K562 (cell line): ENCODE results near the gene CUTA. TPM values are rescaled to one million over a fixed set of nuclear protein-coding genes. Genes with fewer than 3 reads are reported as not detected.

ENCODE experiments used
- ATAC-seq: fragments of 200-7000 bp; cut with Tn5 transposase; 3 replicates; pipeline ENCODE4 v1.9.1; 2020; ENCODE audit warnings: moderate library complexity
- BruUV-seq: library from RNA; stranded (reverse); fragments of 400-500 nt; replicated peaks from 2 replicates; lab custom pipeline; 2021; lab: Mats Ljungman, UMichigan
- CTCF ChIA-PET: fragments of 300-600 bp; formaldehyde crosslinking; extraction: SDS; loops from one replicate; lab custom pipeline; 2021; ENCODE audit warnings: low intra/inter-chr PET ratio; lab: Yijun Ruan, JAX
- POLR2A ChIA-PET: fragments of 300-600, 350-650 bp; sonication (Branson Sonifier 250); formaldehyde crosslinking; extraction: SDS; loops from one replicate; lab custom pipeline; 2021; ENCODE audit warnings: antibody characterized with exemption, inconsistent platforms; lab: Yijun Ruan, JAX
- DNase-seq, 4 experiments: peaks; one replicate each; pipeline versions ENCODE4 v3.0.0 to v3.0.0-alpha.2; 2011 to 2018; ENCODE audit warnings: low spot score in 3 of 4, mixed read lengths in 3 of 4; ENCODE audit errors: extremely low read depth in 1 of 4
- FAIRE-seq: peaks from 2 replicates; lab custom pipeline; 2011; peaks lifted over from hg19 to GRCh38; lab: Jason Lieb, UNC
- H2AFZ ChIP-seq: 2 replicates; pipeline ENCODE4 v1.6.0; 2011; ENCODE audit warnings: low read depth, low read length, control low read depth, inconsistent platforms
- H3K27ac ChIP-seq: fragments of 200-600 bp; 3 replicates; pipeline ENCODE4 v1.8.0; 2011; ENCODE audit warnings: low read depth, mild to moderate bottlenecking, control low read depth, inconsistent platforms, low read length, moderate library complexity, mixed read lengths; ENCODE audit errors: extremely low read depth
- H3K27me3 ChIP-seq, 2 experiments: fragments of 300-600 bp in 1 of 2; 2 replicates in 1 of 2; 3 replicates in 1 of 2; pipeline versions ENCODE4 v1.6.0 to v1.8.0; 2011; ENCODE audit warnings: inconsistent platforms in 2 of 2, low read length in 2 of 2, mild to moderate bottlenecking in 1 of 2, mixed read lengths in 1 of 2, moderate library complexity in 1 of 2; ENCODE audit not compliant: control insufficient read depth in 2 of 2, insufficient read depth in 2 of 2
- H3K36me3 ChIP-seq: fragments of 300-600 bp; 3 replicates; pipeline ENCODE4 v1.8.0; 2011; ENCODE audit warnings: mild to moderate bottlenecking, low read length, inconsistent platforms; ENCODE audit not compliant: control insufficient read depth, insufficient read depth
- H3K4me1 ChIP-seq, 2 experiments: fragments of 200-600 bp in 1 of 2; replicated peaks in 1 of 2; 2 replicates in 1 of 2; 3 replicates in 1 of 2; pipeline versions ENCODE4 v1.5.1 to v1.8.0; 2011; ENCODE audit warnings: inconsistent platforms in 2 of 2, low read length in 2 of 2, mild to moderate bottlenecking in 1 of 2, mixed read lengths in 1 of 2, moderate library complexity in 1 of 2; ENCODE audit not compliant: control insufficient read depth in 2 of 2, insufficient read depth in 2 of 2
- H3K4me2 ChIP-seq: 2 replicates; pipeline ENCODE4 v1.6.1; 2011; ENCODE audit warnings: low read length, control low read depth, inconsistent platforms, mixed read lengths; ENCODE audit not compliant: insufficient read depth
- H3K4me3 ChIP-seq: fragments of 200-600 bp; sonication (generic), shearing (Covaris generic); 2 replicates; pipeline ENCODE4 v1.5.1; 2016; ENCODE audit warnings: control low read depth, inconsistent platforms
- H3K79me2 ChIP-seq: fragments of 200-600 bp; 3 replicates; pipeline ENCODE4 v1.8.0; 2011; ENCODE audit warnings: low read length, inconsistent platforms; ENCODE audit not compliant: control insufficient read depth, insufficient read depth
- H3K9ac ChIP-seq, 2 experiments: 2 replicates each; pipeline versions ENCODE4 v1.6.0 to v1.6.1; 2011; ENCODE audit warnings: low read depth in 2 of 2, low read length in 2 of 2, control low read depth in 1 of 2, inconsistent platforms in 1 of 2, mild to moderate bottlenecking in 1 of 2, mixed read lengths in 1 of 2; ENCODE audit not compliant: insufficient read depth in 1 of 2
- H3K9me1 ChIP-seq: one replicate; pipeline ENCODE4 v1.6.0; 2011; ENCODE audit warnings: inconsistent platforms, mild to moderate bottlenecking, low read length, moderate library complexity; ENCODE audit not compliant: control insufficient read depth, insufficient read depth
- H3K9me3 ChIP-seq: replicated peaks from 2 replicates; pipeline ENCODE4 v1.5.1; 2011; ENCODE audit warnings: low read depth, low read length, inconsistent platforms; ENCODE audit not compliant: control insufficient read depth, insufficient read depth
- H4K20me1 ChIP-seq: replicated peaks from 2 replicates; pipeline ENCODE4 v1.6.1; 2011; ENCODE audit warnings: low read length, inconsistent platforms, mixed read lengths; ENCODE audit not compliant: control insufficient read depth, insufficient read depth
- CHD2 ChIP-seq: IDR thresholded peaks from 2 replicates; pipeline ENCODE4 v1.6.1; 2011; ENCODE audit warnings: low read depth, low read length
- GABPB1 ChIP-seq: sonication (generic); formaldehyde crosslinking; IDR thresholded peaks from 2 replicates; pipeline ENCODE4 v1.8.0; 2022; ENCODE audit warnings: mild to moderate bottlenecking, missing genetic modification reagents
- KDM5B ChIP-seq: fragments of 200-600 bp; sonication (generic); IDR thresholded peaks from 2 replicates; pipeline ENCODE4 v1.6.1; 2012; ENCODE audit warnings: low read depth, mild to moderate bottlenecking, moderate library complexity, low read length, control low read depth, inconsistent platforms; ENCODE audit not compliant: insufficient replicate concordance
- KLF1 ChIP-seq: fragments of 450-650 bp; IDR thresholded peaks from 2 replicates; pipeline ENCODE4 v1.6.1; 2016; ENCODE audit warnings: missing genetic modification characterization, missing compliant biosample characterization
- KLF10 ChIP-seq: fragments of 250-450 bp; sonication (Bioruptor Pico); IDR thresholded peaks from 2 replicates; pipeline ENCODE4 v1.6.1; 2021; ENCODE audit warnings: matching md5 sums
- MTA2 ChIP-seq: fragments of 450-650 bp; IDR thresholded peaks from 2 replicates; pipeline ENCODE4 v1.6.1; 2016; ENCODE audit warnings: low read depth
- PCBP1 ChIP-seq: fragments of 200-400 bp; formaldehyde crosslinking; IDR thresholded peaks from 2 replicates; pipeline ENCODE4 v1.6.1; 2018; ENCODE audit warnings: mild to moderate bottlenecking, low read depth, low read length; ENCODE audit not compliant: poor library complexity, severe bottlenecking
- POLR2A ChIP-seq: fragments of 450-650 bp; conservative IDR thresholded peaks from 2 replicates; pipeline ENCODE4 v1.6.1; 2016
- POLR2AphosphoS2 ChIP-seq: IDR thresholded peaks from 2 replicates; pipeline ENCODE4 v1.6.1; 2012; ENCODE audit warnings: low read length, improper control_type of control experiment
- POLR2B ChIP-seq: fragments of 450-650 bp; IDR thresholded peaks from 2 replicates; pipeline ENCODE4 v1.6.1; 2018; ENCODE audit warnings: low read depth; ENCODE audit not compliant: partially characterized antibody
- POLR2G ChIP-seq: fragments of 200-400 bp; formaldehyde crosslinking; IDR thresholded peaks from 2 replicates; pipeline ENCODE4 v1.6.1; 2017; ENCODE audit warnings: low read depth, mild to moderate bottlenecking, antibody characterized with exemption, low read length, moderate library complexity
- RBFOX2 ChIP-seq: fragments of 200-400 bp; formaldehyde crosslinking; IDR thresholded peaks from 2 replicates; pipeline ENCODE4 v1.6.1; 2017; ENCODE audit warnings: low read depth, mild to moderate bottlenecking, low read length, moderate library complexity
- ZFP1 ChIP-seq: fragments of 450-650 bp; formaldehyde crosslinking; IDR thresholded peaks from 2 replicates; pipeline ENCODE4 v1.4.0; 2020; ENCODE audit warnings: mild to moderate bottlenecking, mixed read lengths
- ZNF197 ChIP-seq: fragments of 200-800 bp; sonication (Bioruptor generic); IDR thresholded peaks from 2 replicates; pipeline ENCODE4 v1.6.1; 2016; ENCODE audit warnings: low read depth, missing genetic modification characterization, missing compliant biosample characterization
- ZNF23 ChIP-seq: fragments of 250-450 bp; sonication (Bioruptor Pico); IDR thresholded peaks from 2 replicates; pipeline ENCODE4 v1.4.0; 2020; ENCODE audit warnings: mild to moderate bottlenecking
- WGBS: fragments of 100-300 bp; shearing (Covaris generic); methylation state at CpG from one replicate; pipeline ENCODE4 v1.1.6; 2016; ENCODE audit warnings: low coverage, mixed read lengths; ENCODE audit not compliant: insufficient coverage; ENCODE audit errors: missing lambda C conversion rate; 5-methylcytosine and 5-hydroxymethylcytosine counted together
- in situ Hi-C: fragments of 300-500 bp; cut with MboI; formaldehyde crosslinking; loops from 4 replicates; pipeline ENCODE4 v1.15.0; 2018; ENCODE audit warnings: inconsistent platforms, mixed read lengths
- intact Hi-C: fragments of 100-400 bp; cut with micrococcal nuclease; formaldehyde crosslinking; loops from 2 replicates; pipeline ENCODE4 v1.14.2; 2022
- polyA plus RNA-seq, 8 experiments: library from polyadenylated mRNA; depleted of rRNA in 4 of 8; stranded (reverse) in 5 of 8; unstranded in 3 of 8; fragments of >200 nt; fragmentation: Nextera tagmentation in 2 of 8; fragmentation: Illumina TruSeq in 1 of 8; extraction: Ambion mirVana in 2 of 8; extraction: Trizol in 1 of 8; gene quantifications; 2 replicates each; pipeline versions ENCODE4 v1.2.1 to v1.2.3, GENCODE V29; 2011 to 2014; ENCODE audit warnings: inconsistent platforms in 1 of 8, missing spikeins in 1 of 8
- total RNA-seq, 7 experiments: library from RNA; depleted of rRNA in 6 of 7; stranded (reverse); fragments of >200 nt in 6 of 7; fragmentation: Illumina TruSeq in 2 of 7; extraction: Trizol in 2 of 7; gene quantifications; 2 replicates each; pipeline versions ENCODE4 v1.2.1 to v1.2.3, GENCODE V29; 2011 to 2021; ENCODE audit warnings: low replicate concordance in 1 of 7
- TF ChIP-seq, protein P1 (sequence below): fragments of 250-450 bp; sonication (Bioruptor Pico); IDR thresholded peaks from 2 replicates; pipeline ENCODE4 v1.5.0; 2021

CUTA gene
- total and polyA plus RNA-seq, 9 of the 15 experiments (the other 6 are each of a cell fraction or from before 2014, with no cell fraction given): 166 to 682 (median 310) TPM

DNA sequence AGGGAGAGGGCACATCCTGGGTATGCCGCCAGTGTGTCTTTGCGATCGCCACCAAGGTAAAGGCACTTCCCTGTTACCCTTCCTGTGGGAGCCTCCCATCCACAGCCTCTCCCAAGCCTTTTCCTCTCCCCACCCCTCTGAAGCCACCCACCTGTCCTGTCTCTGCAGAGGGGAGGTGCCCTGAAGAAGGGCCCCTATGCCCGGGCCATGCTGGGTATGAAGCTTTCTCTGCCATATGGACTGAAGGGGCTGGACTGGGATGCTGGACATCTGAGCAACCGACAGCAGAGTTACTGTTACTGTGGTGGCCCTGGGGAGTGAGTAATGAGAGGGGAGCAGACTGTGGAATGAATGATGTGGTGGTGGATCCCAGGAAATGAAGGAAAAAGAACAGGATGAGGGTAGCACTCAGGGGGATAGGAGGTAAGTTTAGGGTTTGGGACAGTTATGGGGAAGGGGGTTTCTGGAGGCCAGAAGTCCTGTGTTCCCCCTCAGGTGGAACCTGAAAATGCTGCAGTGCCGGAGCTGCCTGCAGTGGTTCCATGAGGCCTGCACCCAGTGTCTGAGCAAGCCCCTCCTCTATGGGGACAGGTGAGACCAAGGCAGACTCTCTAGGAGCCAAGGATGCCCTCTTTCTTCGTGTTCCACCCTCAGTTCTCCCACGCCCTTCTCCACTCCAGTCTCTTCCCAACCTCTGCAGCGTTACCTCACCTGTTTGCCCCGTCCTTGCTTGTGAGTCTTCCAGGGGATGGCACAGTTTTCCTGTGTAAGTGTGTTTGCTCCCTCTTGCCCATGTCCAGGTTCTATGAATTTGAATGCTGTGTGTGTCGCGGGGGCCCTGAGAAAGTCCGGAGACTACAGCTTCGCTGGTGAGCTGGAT is 4.4 kb downstream of the CUTA start:
- Histone ChIP-seq H2AFZ (no peak overlapping the region), H3K4me2 (no peak overlapping the region), H3K9ac (peak overlapping the region in 1 of 2 experiments; percentile 34; a peak in 1 of 4 replicates), H3K27ac (no peak overlapping the region), H3K4me1 (peaks cover 28 to 44% of the 10 kb centered on the region in 2 experiments), H3K9me1 (no peaks in the 10 kb centered on the region), H3K36me3 (peaks cover 59% of the 10 kb centered on the region), H3K9me3 (no peaks in the 10 kb centered on the region), H3K27me3 (no peaks in the 10 kb centered on the region), H4K20me1 (peaks cover 5% of the 10 kb centered on the region), H3K79me2 (peaks cover 53% of the 10 kb centered on the region), H3K4me3 (no peak overlapping the region)
- CTCF ChIA-PET: no interaction called here
- ATAC-seq: no peak
- POLR2A ChIA-PET: interaction anchor here (1.6 kb wide), 1 partner anchor 13 kb away, joined by 4 read pairs; no protein-coding TSS in a partner anchor
- in situ Hi-C loops: no loop called here
- TF ChIP-seq, protein P1, sequence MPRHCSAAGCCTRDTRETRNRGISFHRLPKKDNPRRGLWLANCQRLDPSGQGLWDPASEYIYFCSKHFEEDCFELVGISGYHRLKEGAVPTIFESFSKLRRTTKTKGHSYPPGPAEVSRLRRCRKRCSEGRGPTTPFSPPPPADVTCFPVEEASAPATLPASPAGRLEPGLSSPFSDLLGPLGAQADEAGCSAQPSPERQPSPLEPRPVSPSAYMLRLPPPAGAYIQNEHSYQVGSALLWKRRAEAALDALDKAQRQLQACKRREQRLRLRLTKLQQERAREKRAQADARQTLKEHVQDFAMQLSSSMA: 0 out of 2 replicates have a peak, but pooled peaks have one; percentile 19
- TF ChIP-seq POLR2AphosphoS2 (peak; percentile 61; the same call in 1 of the 2 replicates), ZFP1 (CRISPR knock-in tag) (no peak), MTA2 (no peak), KLF10 (0 out of 2 replicates have a peak, but pooled peaks have one; percentile 10), GABPB1 (CRISPR knock-in tag) (0 out of 2 replicates have a peak, but pooled peaks have one; percentile 20), CHD2 (no peak), KDM5B (peak; percentile 39), POLR2A (peak; percentile 38), PCBP1 (no peak), ZNF197 (CRISPR knock-in tag) (no peak), POLR2B (peak; percentile 47), POLR2G (0 out of 2 replicates have a peak, but pooled peaks have one; percentile 20), KLF1 (tag) (no peak), RBFOX2 (peak; percentile 20; the same call in 1 of the 2 replicates), ZNF23 (CRISPR knock-in tag) (no peak)
- WGBS: 89% methylated on average over 14 of the region's 14 CpGs
- FAIRE-seq: no peak
- DNase-seq: no peak
- intact Hi-C loops: loop anchor here (5.0 kb wide), 1 partner anchor 116 kb away; the partner anchor contains the start of gene RGL2
- BruUV-seq: no TSS peak
